ENCODE results near the gene BTBD16.

DNA sequence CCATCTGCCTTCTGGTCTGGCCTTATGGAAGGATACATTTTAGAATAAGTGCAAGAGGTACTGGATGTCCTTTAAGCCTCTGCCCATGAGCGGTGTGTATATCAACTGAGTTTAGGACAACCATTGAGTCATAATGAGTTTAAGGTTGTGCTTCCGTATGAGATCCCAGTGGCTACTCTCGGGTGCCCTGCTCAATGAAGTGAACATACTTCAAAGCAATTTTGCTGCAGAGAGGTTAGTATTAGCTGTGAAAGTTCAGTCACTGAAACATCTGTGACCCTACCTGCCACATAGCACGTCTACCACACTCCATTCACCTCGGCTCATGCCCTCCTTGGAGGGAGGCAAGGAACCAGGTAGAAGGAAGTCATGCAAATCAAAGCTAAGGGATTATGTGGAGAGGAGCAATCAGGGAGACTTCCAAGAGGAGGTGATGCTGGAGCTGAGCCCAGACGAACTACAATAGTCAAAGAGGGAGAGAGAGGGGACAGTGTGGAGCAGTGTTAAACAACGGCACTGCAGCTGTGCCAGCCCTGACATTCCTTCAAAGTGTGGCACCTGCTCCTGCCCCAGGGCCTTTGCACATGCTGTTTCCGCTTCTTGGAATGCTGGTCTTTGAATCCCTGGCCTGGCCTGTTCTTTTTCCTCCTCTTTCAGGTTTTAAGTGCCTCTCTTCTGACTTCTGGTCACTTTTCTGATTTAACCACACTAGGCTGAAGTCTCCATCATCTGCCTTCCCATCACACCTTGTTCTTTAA lies 25.4 kb downstream of the BTBD16 start:
- TF ChIP-seq POLR2A (IDR thresholded peaks at IDR 0.05; ENCODE audit: low read depth, low read length) (no peak), POLR2AphosphoS5 (IDR thresholded peaks at IDR 0.05; ENCODE audit: low read depth, low read length) (no peak), TAF1 (IDR thresholded peaks at IDR 0.05; ENCODE audit: low read depth, low read length) (no peak)
